ENCODE measurements around the gene NPDC1.

NPDC1 gene

DNA sequence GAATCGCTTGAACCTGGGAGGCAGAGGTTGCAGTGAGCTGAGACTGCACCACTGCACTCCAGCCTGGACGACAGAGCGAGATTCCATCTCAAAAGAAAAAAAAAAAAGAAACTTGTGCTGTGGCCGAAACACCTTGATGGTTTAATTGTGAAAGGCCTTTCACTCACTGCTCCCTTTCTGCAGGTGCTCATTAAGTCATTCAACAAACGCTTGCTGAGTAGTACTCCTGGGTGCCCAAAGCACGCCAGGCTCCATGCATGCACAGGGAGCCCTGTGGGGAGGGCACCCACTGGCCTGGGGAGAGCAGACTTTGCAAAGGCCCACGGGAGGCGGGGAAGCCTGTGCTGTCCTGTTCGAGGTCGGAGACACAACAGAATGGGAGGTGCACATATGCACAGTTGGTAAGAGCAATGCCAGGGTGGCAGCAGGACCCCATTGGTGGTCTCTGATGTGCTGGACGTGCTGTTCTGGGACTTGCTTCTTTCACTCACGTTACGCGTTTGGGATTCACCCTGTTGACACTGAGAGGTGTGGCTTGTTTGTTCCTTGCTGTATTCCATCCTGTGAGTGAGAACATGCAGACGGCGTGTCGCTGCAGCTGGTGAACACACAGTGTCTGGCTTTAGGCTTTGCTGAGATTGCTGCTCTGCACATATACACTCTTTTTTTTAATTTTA is 10.9 kb upstream of the NPDC1 start:
- DNase-seq (ENCODE audit: low spot score): no peak

DNA sequence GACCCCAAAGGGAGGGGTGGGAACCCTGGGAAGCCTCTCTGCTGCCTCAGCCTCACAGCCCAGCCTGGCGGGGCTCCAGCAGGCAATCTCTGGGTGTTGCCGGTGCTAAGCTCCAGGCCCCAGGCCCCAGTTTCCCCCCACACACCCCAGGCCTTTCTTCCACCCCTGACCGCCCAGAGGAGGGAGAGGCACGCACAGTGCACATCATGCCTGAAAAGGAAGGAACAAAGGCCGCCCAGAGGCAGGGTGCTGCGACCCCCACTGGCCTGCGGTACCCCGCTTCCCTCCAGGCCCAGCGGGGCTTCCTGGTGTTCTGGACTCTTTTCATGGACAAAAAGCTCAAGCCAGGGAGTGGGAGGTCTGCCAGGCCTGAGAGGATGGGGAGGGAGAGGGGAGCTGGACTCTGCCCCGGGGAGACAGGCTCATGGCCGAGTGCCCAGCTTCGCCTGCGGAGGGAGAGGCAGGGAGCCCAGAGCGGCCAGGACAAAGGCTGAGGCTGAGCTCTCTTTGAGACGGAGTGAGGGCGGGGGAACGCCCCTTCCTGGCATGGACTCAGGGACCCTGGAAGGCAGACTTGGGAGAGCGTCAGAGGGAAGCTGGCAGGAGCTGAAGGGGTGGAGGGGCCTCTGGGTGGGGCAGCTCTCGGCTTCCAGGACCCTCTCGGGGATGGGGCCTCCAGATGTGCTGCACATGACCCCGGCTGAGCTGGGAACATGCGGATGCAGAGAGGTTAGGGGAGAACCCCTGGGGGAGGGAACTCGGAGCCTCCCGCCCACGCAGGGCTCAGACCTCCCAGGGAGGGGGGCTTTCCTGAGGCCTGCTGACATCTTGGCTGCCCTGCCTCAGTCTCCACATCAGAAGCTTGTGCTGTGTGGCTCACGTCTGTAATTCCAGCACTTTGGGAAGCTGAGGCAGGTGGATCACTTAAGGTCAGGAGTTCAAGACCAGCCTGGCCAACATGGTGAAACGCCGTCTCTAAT is 9.7 kb upstream of the NPDC1 start:
- peak; percentile 49 for DNase-seq (ENCODE audit: low spot score)

DNA sequence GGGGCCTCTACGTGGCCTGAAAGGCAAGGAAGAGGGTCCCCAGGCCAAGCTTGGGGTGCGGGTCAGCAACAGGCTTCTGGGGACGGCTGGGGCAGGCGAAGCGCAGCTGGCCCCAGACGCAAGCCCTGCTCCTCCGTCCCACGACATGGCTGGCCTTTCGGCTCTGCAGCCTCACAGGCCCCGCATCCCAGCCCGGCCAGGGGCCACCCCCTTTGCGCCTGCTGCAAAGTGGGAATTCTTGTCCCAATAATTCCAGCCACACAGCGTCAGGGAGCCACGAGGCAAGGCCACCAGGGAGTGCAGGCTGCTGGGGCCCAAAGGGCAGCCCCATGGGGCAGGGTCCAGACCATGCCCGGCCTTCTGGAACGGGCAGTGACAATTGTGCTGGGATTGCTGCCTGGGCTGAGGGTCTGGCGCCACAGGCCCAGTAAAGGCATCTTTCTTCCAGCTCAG is 9.0 kb upstream of the NPDC1 start:
- DNase-seq (ENCODE audit: low spot score): no peak

DNA sequence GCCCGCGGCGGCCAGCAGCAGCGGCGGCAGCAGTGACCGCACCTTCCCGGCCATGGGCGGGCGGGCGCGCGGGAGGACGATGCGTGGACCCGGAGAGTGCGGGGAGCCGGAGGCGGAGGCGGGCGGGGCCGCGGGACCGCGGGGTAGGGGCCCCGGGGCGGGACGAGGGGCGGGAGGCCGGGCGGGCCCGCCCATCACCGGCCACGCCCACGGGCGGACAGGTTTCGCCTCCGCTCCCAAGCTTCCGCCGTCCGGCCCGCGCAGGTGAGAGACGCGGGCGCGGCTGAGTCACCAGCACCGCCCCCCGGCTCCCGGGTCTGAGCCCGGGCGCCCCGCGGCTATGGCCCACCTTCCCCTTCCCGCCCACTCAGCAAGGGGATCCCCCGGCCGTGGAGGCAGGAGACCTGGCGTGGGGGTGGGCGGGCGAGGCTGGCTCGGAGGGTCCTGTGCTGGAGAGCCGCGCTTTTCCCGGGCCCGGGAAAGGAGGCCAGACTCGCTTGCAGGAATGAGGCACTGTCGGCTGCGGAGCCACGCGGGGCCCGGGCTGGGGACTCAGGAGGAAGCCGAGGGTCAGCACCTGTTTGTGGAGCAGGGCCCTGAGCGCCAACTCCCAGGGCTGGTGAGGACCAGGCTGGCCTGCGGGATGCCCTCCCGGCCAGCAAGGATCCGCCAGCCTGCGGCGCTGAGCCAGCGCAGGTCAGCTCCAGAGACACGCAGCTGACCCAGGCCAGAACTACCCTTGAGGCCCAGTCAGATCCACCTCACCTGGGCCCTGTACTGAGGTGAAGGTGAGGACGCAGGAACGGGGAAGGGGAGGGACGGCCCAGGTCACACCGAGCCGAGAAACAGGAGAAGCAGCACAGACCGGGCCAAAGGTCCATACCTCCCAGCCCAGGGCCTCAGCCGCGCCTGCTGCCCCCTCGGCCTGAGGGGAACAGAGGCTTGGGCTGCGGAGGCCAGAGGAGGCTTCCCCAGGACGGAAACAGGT is 8.3 kb upstream of the NPDC1 start, which contains the start of gene ENTPD2:
Gene ENTPD2 (minus strand): TSS at position 118 of the 988 bp plus-strand sequence. CDS start 64 bp downstream, at position 54.
- peak; percentile 82 for DNase-seq (ENCODE audit: low spot score)

DNA sequence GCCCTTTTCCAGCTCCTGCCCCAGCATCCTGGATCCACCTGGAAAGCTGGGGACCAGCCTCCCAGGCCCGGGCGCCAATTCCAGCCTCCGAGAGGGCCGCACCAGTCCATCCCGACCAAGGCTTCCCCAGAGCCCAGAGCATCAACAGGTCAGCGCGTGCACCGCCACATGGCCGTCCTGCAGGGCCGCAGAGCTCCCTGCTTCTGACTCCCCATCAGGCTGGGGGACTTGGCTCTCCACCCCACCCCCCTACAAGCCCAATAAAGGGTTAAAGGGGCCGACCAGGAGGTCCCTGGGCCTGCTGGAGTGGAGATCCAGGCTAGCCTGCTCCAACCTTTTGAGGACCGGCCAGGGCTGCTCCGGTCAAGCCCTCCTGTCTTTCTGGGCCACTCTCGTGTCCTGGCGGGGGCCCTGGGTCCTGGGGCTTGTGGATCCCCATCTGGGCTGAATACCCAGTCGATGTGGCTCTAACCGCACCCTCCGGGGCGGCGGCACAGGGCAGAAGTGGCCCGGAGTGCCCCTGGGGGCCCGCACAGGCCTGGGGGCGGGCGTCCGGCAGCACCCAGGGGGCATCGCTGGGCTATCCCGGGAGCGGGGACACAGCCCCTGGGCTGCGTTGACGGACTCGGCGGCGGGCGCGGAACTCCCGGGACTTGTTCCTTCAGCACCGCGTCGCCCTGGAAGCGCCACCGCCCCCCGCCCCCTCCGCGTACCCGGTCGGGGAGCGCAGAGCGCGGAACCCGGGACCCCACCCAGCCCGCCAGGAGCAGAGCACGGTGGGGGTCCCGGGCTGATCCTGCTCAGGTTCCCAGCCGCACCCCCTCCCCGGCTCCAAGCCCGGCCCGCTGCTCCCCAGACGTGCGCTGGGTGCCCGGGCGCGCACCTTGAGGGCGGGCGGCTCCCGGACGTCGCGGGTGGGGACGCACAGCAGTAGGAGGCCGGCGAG is 7.3 kb upstream of the NPDC1 start:
- no peak for DNase-seq (ENCODE audit: low spot score)

DNA sequence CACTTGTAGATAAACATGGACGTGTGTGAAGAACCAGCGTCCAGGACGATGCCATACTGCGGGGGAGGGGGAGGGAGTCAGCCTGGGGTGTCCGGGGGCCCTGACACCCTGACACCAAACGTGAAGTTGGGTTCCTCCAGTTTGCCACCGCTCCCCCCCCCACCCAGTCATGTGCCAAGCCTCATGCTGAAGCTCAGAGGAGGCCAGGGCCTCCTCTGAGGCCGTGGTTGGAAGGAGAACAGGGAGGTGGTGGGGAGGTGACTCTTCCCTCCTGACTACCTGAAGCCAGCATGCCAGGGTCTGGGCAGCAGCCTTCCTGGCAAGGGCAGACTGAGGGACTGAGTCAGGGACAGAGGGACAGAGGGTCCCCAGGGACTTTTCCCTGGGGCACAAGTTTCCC is 6.3 kb upstream of the NPDC1 start:
- DNase-seq (ENCODE audit: low spot score): no peak

DNA sequence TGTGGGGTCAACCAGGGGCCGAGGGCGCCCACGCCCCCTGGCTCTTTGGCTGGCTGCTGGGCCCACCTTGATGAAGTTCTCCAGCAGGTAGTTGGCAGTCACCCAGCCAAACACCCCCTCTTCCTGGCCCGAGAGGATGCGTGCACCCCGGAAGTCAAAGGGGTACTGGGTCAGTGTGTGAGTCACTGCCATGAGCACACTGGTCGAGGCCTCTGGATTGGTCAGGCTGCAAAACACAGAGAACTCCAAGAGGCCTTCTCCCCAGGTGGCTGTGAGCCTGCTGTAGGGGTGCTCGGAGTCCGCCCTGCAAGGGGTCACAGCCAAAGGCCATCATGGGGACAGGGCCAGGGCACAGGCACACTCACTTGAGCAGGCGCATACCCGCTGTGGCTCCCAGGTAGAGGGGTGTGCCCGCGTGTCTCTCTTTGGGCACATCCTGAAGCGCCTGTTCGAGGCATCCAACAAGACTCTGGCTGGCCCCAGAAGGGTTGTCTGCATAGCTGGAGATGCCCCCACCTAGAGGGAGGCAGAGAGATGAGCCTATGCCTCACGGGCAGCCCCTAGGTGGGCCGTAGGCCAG is 5.3 kb upstream of the NPDC1 start:
- no peak for DNase-seq (ENCODE audit: low spot score)

DNA sequence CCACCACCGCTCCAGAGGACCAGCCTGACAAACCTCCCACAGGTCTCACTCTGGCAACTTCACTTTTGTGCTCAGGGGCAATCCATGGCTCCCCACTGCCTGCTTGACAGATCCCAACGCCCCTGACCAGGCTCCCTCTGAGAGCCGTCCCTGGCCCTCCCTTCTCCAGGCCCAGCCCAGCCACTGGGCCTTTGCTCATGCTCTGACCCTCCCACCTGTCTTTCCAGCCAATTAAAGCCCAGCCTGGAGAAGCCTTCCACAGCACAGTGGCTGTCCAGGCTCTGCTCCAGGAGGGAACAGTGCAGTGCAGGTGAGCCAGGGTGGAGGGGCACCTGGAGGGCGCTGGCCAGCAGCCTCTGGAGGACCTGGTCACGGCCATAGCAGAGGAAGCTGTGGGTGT is 4.6 kb upstream of the NPDC1 start:
- DNase-seq (ENCODE audit: low spot score): no peak

DNA sequence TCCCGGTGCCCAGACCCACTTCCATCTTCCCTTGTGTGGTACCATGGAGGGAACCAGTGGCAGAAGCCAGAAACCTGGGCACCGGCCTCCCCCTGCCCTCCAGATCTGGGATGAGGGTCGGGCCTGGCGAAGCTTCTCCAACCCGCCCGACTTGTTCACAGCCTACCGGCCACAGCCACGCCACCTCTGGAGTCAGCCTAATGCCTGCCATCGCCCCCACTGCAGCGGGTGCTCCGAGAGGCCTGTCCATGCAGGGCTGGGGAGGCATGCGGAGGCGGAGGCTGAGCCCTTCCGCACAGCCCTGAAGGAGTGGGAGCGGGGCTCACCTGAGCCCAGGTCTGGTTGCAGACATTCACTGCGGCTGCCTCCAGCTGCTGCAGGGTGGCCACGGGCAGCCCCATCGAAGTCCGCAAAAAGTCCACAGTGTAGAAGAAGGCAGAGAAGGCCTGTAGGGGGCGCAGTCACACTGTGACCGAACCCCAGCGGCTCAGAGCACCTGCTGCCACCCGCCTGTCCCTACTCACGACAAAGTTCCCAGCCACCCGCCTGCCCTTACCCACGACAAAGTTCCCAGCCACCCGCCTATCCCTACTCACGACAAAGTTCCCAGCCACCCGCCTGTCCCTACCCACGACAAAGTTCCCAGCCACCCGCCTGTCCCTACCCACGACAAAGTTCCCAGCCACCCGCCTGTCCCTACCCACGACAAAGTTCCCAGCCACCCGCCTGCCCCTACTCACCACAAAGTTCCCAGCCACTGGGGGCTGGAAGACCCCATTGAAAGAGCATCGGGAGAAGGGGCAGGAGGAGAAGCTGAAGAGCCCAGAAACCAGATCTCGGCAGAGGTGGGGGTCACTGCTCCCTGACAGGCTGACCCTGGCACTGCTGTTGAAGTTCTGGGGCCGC is 3.8 kb upstream of the NPDC1 start:
- DNase-seq (ENCODE audit: low spot score): peak; percentile 30

DNA sequence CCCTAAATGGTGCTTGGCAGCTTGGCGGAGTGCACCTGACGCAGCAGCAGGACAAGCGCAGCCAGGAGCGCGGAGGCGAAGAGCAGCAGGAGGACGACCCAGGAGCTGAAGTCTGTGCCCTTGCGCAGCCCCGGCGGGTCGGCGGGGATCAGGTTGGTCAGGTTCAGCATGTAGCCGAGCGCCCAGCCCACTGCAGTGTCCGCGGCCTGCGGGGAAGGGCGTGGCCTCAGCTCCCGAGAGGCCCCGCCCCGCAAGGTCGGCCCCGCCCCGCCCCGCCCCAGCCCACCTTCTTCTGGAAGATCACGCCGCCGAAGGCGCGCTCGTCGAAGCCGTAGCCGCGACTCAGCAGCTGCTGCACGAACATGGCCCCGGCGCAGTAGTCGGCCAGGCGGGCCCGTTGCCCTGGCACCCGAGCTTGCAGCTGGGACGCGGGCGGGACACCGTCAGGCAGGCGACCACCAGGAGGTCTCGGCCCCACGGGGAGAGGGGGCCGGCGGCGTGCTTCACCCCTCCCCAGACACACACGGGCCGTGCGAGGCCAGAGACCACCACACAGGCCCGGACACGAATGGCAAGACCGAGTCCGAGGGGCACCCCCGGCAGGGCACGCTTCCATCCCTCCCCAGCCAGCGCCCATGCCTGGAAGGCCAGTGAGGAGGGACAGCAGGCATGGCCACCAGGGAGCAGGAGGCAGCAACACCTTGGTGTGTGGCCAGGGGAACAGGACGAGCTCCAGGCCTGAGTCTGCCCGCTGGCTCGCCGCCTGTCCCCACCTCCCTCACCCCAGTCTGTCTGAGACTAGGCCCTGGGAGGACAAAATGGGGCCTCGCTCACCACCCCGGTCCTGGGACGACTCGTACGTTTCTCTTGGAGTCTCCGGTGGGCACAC is 2.9 kb upstream of the NPDC1 start:
- DNase-seq (ENCODE audit: low spot score): no peak

DNA sequence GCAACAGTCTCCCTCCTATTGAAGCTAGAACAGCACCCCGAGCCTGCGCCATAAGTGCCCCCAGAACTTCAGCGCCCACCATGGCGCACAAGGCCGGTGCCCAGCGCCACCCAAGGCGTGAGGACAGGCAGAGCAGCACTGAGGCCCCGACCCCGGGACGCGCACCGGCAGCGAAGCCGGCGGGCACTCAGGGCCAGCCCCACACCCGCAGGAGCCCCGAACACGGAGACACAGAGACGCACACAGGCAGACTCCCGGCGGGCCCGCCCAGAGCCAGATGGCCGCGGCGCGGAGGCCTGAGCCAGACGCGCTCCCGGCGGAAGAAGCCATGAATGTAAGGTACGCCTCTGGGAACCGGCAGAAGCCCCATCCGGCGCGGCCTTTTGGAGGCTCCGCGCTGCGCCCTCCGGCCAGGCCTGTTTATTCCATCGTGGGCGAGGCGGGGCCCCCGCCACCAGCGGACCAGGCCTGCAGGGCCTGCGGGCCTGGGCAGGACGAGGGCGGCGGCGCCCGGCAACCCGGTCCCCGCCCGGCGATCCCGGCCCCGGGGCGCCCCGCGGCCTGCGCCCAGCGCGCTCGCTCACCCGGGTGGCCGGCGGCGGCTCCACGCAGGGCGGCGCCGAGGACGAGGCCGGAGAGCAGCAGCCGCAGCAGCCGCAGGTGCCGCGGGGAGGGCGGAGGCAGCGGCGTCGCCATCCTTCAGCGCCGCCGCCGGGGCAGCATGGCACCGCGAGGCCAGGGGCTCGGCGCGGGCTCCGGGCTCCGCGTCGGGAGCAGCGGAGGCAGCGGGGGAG is 486 bp downstream of the NPDC1 start:
- DNase-seq (ENCODE audit: low spot score): peak; percentile 14

DNA sequence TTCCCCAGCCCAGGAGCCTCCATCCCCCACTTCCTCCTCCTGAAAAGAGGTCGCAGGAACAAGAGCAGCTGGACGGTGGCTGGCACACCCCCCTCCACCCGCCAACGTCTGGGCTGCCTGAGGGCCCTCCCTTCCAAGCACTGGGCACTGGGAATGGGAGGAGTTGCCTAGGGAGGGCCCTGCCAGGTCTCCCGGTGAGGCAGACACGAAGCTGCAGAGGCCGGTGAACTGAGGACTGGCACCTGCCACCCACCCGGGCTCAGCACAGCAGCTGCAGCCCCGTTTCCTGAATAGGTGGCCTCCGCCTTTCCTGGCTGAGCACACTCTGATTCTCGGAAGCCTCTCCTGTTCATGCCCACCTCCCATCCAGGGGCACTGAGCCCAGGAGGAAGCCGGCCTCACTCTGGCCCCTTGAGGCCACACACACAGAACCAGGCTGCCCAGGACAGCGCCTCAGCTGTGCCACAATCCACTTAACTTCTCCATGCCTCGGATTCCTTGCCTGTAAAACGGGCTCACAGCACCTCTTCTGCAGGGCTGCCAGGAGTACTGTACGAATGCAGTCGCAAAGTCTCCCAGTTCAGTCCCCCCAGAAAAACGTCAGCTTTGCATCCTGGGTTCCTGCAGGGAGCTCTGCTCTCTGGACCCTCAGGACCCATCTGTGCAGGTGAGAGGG is 1.3 kb downstream of the NPDC1 start:
- no peak for DNase-seq (ENCODE audit: low spot score)

DNA sequence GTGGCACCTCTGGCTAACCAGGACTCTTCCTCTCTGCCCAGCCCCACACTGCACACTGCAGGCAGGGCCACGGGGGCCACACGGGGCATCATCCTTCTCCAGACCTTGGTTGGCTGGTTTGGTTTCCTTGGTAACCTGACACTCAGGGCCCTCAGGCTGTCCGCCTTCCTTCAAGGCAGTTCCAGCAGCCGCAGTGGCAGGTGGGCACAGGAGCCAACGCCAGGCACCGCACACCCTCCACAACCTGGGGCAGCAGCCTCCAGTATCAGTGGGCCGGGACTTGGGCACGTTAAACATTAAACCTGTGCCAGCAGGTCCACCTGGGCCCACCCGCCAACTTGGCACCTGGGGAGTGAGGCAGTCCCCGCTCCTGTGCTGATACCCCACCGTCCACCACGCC is 1.9 kb downstream of the NPDC1 start:
- no peak for DNase-seq (ENCODE audit: low spot score)

DNA sequence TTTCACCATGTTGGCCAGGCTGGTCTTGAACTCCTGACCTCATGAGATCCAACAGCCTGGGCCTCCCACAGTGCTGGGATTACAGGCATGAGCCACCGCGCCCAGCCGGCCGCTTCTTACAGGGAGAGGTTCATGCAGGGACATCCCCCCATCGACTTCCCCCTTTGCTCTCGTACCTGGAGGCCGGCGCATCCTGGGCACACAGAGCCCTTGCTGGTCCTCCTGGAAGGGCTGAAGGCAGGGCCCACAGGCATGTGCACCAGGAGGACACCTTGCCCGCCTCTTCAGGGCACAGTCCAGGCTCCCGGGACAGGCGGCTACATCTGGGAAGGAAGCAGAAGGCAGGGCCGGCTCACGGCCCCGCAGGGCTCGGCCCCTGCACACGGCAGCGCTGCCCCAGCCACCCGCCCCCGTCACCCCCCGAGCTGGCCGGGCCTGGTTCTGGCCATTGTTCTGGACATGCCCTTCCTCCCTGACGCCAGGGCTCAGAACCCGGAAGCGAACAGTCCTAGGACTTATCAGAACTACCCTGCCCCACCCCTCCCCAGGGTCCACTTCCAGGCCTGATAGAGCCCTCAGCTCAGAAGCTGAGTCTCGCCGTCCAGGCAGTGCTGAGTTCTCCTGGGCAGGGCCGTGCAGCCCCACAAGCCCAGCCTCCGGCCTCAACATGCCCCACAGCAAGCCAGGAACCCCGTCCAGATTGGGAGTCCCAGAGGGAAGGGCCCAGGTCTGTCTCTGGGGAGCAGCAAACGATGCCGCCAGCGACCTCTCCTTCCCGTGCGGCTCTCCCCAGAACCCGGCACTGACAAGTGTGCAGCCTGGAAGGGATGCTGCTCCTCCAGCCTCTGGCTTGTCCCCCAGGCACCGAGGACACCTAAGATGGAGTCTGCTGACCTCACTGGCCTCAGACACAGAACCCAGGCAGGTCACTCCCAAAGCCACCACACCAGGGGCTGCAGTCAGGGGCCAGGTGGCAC is 2.9 kb downstream of the NPDC1 start:
- DNase-seq (ENCODE audit: low spot score): no peak

DNA sequence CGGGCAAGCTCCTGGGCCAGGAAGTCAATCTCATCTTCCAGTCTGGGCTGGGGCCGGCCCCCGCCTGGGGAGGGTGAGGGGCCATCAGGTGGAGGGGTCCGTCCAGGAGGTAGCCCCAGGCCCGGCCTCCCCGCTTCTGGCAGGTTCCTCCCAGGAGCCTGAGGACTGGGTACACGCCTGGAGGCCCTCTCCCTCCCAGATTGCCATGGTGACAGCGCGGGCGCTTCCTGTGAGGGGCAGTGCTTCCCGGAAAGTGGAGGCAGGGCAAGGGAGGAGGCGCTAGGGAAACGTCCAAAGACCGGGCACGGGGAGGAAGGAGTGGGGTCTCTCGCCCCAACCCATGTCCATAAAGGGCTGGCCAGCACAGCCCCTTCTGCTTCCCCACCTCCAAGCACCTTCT is 4.9 kb downstream of the NPDC1 start:
- DNase-seq (ENCODE audit: low spot score): no peak

DNA sequence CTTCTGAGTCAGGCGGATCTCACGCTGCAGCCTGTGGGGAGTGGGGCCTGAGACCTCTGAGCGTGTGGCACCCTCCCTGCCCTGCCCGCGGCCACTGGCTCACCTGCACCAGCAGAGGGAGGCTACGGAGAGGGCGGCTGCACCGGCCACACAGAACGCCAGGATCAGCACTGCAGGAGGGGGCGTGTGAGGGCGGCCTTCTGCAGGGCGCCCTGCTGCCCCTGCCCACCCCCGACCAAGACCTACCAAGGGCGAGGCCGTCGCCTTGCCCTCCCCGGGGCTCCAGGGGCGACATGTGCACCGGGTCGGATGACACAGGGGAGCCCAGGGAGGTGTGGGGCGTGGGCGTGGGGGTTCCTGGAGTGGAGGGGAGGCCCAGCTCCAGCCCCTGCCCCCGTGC is 5.4 kb downstream of the NPDC1 start:
- DNase-seq (ENCODE audit: low spot score): no peak

Data from LoVo (cell line).